T-helper 1 cell treated with Interleukin-12 subunit alpha and Interleukin-12 subunit beta and Interleukin-4 antibody, amounts not matched to agents 30 ng/mL and 1 ng/mL, for 36 hours (primary cell): Measurements from ENCODE around the gene MOV10L1. TPM values are rescaled to one million over a fixed set of nuclear protein-coding genes. Genes with fewer than 3 reads are reported as not detected.

Experiments
- intact Hi-C: fragments of 100-400 bp; cut with micrococcal nuclease; formaldehyde crosslinking; loops from one replicate; pipeline ENCODE4 v1.15.1; 2024
- total RNA-seq: library from RNA; stranded (reverse); gene quantifications from 2 replicates; pipeline ENCODE4 v1.2.3, GENCODE V29; 2022

The MOV10L1 gene
- not detected in 2 replicates for total RNA-seq

DNA sequence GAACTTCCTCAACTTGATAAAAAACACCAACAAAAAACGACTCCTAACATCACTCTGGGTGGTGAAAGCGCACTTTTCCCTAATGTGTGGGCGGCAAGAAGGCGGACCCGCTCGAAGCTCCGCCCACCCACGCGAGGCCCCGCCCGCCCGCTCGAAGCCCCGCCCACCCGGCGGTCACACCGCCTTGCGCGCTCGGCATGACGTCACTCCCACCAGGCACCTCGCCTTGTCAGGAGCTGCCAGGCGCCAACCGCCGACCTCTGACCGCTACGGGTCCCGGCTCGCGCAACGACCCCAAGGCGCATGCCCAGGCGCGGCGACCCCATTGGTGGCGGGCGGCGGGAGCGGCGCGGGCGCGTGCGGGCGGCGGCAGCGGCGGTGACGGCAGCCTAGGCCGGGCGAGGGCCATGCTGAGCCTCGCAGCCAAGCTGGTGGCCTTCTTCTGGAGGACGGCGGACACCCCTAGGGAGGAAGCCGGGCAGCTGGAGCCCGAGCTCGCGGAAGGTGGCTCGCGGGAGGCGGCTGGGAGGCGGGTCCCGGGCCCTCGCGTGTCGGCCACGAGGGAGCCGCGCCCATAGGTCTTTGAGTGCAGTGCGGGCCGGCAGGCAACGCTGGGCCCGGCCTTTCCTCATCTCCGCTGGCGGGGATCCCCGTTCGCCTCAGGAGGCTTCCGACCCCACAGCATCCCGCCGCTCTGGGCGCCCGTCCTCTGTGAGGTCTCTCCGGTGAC, at the start of gene MOV10L1:
TSS of gene MOV10L1 (plus strand) at position 325 of the 730 bp plus-strand sequence. CDS start at position 408, 83 bp downstream.
- intact Hi-C loops, result no loop called here

DNA sequence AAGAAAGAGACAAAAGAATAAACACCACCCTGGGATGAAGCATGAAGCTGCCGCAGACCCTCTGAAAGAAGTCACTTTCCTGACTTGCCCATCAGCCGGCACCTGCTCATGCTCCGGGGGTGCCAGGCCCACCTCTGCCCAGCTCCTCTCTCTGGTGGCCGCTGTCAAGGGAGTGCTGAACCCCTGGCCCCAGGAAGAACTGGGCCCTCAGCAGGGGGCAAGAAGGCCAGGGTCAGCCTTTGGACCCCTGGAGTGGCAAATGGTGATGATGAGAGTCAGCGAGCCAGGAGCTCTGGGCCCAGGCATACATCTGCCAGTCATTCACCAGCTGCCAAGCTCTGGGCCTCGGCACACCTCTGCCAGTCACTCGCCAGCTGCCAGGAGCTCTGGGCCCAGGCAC, 49.1 kb upstream of the MOV10L1 start:
- intact Hi-C loops, result no loop called here

DNA sequence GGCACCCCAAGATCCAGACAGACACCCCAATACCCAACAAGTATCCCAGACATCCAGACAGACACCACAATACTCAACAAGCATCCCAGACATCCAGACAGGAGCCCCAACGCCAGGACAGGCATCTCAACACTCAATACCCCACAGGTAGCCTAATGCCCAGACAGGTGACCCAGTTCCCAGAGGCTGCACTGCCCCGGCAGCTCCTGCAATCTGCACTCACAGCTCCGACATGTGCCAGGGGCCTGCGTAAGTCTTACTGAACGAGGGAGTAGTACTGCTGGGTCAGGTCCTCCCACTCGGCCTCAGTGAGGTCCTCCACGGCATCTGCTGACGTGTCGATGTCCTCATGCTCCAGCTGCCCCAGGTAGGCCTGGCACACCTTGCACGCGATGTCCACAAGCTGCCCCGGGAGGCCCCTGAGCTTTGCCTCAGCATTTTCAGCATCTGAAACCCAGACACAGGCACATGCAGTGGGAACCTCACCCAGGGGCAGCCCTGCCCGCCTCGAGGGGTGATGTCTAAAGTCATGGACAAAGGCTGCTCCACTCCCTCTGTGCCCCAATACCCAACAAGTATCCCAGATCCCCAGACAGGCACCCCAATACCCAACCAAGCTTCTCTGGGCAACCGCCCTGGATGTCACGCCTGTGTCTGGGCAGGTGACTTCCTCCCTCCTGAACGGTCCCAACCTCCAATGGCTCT, 48.3 kb upstream of the MOV10L1 start:
- intact Hi-C loops, result no loop called here

DNA sequence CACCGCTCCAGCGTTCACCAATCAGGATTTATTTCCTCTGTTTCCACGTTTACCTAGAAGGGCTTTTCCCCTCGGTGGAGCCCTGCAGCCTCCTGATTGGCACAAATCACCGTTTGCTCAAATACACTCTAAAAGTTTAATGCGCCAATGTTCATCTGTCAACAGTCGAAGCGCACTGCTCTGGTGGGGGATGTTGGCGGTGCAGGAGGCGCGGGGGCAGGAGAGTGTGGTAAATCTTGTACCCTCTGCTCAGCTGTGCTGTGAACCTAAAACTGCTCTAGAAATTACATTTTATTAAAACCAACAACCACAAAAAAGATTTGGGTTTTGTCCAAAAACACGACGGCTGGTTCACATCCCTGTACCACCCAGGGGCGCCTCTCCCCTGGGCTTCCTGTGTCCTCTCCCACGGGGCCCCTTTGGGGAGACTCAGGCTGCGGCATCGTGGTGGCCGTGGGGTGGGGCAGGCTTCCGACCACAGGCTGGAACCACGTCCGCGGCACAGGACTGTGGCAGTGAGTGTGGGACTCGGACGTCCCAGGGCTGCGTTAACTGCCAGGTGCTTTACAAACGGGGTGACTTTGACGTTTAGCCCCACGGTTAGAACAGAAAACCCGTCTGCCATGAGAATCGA, 45.2 kb upstream of the MOV10L1 start:
- intact Hi-C loops, result no loop called here

DNA sequence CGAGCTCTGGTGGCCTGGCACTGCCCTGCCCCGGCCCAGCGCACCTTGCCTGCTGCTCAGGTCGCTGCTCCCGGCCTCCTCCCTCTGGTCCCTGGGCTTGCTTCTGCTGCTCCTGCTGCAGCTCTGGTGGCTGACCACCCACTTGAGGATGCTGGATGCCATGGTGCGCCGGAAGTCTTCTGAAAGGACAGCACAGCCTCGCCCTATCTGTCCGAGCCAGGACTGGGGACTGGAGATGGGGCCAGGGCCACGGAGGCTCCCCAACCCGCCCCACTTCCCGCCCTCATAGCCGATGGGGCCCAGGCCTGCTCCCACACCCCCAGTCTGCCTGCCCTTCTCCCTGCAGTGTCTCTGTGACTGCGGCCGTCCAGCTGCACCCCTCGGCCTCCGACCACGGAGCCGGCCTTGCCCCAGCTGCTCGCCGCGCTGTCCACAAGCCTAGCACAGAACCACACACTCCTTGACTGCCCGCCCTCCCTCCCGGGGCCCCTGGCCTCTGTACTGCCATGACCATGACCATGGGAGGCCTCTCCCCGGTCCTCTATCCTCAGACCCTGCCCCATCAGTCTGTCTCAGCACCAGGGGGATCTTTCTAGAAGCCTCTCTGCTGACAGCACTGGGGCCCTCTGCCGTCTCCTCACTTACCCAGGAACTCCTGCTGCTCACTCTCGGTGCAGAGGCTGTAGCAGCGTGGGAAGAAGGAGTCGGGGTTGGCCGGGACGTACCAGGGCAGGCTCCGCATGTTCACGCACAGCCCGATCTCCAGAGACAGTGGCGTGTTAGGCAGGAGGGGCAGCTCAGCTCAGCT, 44.4 kb upstream of the MOV10L1 start:
- intact Hi-C loops, result no loop called here

DNA sequence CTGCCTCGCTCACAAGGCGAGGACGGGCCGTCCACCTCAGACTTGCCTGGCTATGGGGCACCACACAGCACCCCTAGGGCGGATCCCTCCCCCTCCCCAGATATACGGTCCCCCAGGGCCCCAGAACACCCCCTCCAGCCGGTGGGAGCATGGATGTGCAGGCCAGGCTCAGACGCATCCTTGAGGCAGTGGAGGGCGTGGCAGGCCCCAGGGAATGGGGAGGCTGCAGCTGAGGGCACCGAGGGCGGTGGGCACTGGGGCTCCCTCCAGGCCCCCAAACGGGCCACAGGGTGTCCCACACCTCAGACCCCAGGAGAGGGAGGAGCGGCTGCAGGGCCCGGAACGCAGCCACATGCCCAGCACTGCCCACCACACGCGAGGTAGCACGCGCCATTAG, 43.8 kb upstream of the MOV10L1 start:
- intact Hi-C loops, result no loop called here

DNA sequence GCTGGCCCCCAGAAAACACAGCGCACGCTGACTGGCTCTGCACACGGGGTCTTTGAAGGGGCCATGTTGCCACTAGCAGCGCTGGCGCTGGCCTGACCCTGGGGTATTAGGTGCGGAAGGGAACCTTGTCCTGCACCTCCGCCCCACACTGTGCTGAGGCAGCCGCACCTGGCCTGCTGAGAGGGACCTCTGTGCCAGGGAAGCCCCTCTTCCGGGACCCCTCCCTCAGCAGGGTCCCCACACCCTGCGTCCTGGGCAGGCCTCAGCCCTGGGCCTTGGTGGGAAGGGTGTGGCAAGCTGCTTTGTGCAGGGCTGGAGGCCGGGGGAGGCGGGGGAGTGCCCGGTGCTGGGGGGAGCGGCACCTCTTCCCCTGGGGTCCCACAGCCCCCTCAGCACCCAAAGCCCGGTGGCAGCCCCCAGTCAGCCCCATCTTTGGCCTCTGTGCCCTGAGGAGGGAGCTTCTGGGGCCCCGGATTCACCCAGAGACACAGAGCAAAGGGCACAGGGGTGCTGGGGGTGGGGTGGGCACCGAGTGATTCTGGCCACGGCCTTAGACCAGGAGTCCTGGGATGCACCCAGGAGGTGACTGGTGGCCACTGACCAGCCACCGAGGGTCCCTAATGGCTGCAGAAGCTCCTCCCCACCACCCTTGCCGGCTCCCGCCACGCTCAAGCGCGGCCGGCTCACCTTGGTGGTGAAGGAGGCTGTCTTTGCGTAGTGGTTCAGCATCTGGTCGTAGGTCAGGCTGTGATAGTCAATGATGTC, 43.1 kb upstream of the MOV10L1 start:
- intact Hi-C loops, result no loop called here

DNA sequence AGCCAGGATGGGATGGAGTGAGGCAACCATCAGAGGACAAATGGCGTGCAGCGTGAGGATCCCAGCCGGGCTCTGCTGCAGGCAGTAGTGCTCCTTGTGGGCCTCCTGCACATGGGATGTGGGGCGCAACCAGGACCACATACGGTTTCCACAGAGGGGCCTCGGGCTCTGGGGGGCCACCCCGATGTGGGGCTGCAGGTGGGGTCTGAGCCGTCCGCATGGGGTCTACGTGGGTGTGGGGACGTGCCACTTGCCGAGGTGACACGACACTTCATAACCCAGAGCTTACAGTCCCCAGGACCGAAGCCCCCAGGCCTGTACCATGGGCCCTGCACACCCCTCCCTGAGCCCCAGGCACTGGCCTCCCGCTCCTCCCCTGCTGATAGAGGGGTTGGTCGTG, 42.5 kb upstream of the MOV10L1 start:
- intact Hi-C loops, result no loop called here

DNA sequence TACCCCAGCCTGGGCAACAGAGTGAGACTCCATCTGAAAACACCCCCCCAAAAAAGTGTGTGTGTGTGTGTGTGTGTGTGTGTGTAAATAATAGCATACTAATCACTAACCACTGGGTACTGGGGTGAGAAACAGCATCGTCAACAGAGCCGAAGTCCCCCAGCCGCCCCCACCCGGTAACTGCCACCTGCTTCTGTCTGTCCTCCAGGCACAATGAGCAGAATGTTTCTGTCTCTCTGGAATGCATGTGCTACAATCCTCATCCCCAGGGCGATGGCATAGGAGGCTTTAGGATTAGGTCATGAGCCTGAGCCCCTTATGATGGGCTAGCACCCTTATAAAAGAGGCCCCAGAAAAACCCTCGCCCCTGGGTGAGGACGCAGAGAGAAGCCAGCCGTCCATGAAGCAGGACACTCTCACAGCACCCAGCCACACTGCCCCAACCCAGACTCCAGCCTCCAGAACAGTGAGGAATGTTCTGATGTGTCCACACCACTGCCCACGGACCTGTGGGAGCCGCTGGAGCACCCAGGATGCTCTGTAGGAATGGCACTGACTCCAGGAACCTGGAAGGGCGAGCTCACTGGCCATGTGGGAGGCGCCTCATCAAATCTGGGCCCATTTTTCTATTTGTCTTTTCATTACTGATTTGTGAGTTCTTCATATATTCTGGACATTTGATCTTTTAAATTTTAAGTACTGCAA, 41.6 kb upstream of the MOV10L1 start:
- intact Hi-C loops, result no loop called here

DNA sequence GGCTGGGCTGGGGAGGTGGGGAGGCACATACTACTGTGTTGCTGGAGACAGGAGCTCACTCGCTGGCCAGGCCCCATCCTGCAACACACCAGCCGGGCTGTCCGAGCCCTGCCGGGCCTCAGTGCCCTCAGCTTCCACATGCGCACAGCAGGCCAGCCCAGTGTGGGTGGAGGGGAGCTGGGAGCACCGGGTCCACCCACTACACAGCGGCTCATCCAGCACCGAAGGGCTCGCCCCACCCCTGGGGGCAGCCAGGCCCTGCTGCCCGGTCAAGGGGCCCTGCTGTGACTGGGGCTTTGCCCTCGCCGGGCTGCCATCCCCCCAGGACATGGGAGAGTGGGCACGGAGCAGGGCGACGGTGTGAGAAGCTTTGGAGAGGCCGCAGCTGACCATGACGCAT, 41.0 kb upstream of the MOV10L1 start:
- intact Hi-C loops, result no loop called here

DNA sequence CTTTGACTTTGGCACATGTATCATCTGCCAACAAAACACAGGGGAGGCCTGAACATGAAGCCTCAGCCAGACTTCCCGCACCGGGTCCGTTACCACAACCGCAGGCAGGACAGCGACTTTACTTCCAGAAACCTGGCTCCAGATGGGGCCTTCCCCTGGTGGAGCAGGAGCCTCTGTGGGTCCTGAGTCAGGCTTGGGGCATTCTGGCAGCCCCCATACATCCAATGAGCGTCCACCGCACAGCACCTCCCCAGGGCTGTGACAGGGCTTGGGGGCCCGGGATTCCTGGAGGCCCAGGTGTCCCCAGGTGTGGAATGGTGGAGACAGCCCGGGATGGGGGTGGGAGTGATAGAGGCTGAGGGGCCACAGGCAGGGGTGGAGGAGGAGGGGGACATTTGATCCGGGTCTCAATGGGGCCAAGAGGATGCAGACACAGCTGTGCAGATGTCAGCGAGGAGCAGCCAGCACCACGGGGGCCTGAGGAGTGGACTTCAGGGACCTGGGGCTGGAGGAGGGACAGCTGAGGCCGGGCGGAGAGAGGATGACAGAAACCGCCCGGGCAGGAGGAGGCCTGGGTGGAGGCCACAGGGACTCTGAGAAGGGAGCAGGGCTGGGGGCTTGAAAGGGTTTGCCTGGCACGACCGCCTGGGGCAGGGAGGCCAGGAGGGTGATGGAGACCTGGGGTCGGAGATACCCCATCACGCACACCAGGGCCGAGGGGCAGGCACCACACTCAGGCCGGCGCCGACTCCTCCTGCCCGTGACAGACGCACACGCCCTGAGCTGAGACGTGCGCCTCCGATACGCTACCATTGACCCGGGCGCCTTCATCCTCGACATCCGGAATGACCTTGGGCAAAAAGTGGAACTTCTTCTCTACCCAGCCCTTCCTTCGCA, 40.3 kb upstream of the MOV10L1 start:
- intact Hi-C loops, result no loop called here

DNA sequence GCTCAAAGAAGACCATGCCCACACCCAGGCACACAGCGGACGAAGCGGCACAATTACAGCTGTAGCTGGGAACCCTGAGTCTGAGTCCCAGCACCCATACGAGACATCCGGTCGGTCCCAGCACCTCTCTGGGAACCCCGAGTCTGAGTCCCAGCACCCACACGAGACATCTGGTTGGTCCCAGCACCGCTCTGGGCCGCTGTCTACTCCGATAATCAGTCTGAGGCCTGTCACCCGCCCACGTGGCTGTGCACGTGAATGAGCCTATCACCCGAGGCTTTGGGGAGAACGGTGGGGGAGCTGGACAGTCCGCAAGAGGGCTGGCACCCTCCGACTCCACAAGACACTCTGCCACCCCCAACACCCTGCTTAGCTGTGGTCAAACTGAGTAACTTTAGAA, 37.9 kb upstream of the MOV10L1 start:
- intact Hi-C loops, result no loop called here

DNA sequence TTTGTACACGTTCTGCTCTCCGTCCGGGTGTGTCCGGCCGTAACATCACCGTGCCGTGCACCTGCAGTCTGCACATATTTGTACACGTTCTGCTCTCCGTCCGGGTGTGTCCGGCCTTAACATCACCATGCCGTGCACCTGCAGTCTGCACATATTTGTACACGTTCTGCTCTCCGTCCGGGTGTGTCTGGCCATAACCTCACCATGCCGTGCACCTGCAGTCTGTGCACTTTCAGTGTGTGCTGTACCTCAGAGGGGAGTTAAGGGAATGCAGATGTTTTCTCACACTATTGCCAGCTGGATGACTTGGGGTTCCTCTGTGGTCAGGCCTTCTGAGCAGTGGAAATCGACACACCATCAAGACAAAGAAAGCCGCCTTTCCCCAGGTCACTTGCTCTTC, 35.9 kb upstream of the MOV10L1 start:
- intact Hi-C loops, result no loop called here

DNA sequence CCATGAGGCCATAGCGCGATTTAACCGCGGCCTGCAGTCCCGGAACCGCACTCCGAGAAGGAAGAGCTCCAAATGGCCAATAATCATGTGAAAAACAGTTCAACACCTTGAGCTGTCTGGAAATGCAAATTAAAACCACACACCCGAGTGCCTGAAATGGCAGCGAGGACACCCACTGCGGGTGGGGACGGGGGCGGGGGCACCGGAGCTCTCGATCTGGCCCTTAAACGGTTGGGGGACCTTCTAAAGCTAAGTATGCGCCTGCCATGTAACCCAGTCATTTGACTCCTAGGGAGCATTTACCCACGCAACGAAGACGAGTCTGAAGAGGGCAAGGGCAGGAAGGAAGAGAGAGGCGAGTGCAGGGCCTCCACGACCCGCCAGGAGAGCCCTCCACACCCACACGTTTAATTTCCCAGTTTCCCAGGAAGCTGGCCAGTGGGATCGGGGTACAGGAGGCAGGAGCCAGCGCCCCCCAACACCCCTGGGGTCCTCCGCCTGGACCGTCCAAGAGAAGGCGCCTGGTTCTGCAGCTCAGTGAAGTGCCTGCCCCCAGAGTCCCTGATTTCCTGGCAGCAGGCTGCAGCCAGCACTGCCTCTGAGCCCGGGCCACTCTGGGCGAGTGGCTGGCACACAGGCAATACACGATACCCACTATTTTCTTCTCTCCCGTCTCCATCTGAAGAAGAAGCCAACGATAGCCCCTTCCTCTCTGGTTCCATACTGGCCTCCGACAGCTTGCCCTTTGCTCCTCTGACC, 33.4 kb upstream of the MOV10L1 start:
- intact Hi-C loops, result no loop called here

DNA sequence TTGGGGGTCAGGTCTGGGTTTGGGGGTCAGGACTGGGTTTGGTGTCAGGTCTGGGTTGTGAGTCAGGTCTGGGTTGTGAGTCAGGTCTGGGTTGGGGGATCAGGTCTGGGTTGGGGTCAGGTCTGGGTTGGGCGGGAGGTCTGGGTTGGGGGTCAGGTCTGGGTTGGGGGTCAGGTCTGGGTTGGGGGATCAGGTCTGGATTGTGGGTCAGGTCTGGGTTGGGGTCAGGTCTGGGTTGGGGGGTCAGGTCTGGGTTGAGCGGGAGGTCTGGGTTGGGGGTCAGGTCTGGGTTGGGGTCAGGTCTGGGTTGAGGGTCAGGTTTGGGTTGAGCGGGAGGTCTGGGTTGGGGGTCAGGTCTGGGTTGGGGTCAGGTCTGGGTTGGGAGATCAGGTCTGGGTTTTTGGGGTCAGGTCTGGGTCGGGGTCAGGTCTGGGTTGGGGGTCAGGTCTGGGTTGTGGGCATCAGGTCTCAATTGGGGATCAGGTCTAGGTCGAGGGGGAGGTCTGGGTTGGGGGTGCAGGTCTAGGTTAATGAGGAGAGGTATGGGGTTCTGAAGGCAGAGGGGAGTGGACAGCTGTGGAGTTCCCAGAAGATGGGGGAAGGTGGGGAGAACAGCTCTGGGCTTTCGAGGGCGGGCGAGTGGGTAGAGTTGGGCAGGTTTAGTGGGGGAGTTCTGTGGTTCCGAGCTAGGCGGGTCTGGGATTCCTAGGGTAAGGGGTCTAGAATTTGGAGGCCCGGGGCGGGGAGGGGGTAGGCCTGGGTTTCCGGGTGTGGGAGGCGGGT, 32.3 kb upstream of the MOV10L1 start:
- intact Hi-C loops, result no loop called here

DNA sequence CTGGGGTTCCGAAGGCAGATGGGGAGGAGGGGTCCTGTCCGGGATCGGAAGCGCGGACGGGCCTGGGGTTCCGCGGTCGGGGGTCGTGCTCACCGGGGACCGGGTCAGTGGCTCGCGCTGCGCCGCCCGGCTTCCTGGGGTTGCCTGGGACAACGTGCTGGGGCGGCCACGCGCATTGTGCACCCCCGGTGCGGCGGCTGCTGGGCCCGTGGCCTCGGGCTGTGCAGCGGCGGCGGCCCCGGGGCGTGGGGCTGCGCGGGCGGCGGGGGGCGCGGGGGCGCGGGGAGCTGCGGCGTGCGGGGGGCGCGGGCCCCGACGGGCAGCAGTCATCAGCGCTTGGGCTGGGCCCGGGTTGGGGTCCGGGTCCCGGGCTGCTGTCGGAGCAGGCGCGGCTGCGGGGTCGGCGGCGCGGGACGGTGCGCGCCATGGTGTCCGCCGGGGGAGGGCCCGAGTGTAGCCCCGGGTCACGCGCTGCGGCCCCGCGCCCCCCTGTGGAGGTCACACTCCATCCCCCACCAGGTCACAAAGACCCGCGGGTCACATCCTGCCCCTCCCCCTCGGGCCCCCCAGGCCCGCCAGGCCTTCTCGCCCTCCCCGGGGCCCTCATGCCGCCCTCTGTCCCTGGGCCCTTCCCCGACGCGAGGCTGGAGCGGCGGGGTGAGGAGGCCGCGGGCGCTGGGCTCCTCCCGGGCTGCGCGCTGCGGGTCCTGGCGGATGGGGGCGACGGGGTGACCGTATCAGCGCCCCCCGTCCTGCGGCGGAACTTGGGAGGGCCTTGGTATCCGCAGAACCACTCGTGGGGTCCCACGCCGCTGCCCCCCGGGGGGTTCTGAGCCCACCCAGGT, 31.5 kb upstream of the MOV10L1 start, which contains the start of gene TTLL8:
TSS of gene TTLL8 (minus strand) at position 238 of the 845 bp plus-strand sequence.
- intact Hi-C loops, result no loop called here
